ENCODE measurements around the gene SCARF2.

The SCARF2 gene

DNA sequence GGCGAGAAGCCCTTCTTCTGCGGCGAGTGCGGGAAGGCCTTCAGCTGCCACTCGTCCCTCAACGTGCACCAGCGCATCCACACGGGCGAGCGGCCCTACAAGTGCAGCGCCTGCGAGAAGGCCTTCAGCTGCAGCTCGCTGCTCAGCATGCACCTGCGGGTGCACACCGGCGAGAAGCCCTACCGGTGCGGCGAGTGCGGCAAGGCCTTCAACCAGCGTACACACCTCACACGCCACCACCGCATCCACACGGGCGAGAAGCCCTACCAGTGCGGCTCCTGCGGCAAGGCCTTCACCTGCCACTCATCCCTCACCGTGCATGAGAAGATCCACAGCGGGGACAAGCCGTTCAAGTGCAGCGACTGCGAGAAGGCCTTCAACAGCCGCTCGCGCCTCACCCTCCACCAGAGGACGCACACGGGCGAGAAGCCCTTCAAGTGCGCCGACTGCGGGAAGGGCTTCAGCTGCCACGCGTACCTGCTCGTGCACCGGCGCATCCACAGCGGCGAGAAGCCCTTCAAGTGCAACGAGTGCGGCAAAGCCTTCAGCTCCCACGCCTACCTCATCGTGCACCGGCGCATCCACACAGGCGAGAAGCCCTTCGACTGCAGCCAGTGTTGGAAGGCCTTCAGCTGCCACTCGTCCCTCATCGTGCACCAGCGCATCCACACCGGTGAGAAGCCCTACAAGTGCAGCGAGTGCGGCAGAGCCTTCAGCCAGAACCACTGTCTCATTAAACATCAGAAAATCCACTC, 31.5 kb downstream of the SCARF2 start:
- DNase-seq (ENCODE audit: low read depth) = no peak

DNA sequence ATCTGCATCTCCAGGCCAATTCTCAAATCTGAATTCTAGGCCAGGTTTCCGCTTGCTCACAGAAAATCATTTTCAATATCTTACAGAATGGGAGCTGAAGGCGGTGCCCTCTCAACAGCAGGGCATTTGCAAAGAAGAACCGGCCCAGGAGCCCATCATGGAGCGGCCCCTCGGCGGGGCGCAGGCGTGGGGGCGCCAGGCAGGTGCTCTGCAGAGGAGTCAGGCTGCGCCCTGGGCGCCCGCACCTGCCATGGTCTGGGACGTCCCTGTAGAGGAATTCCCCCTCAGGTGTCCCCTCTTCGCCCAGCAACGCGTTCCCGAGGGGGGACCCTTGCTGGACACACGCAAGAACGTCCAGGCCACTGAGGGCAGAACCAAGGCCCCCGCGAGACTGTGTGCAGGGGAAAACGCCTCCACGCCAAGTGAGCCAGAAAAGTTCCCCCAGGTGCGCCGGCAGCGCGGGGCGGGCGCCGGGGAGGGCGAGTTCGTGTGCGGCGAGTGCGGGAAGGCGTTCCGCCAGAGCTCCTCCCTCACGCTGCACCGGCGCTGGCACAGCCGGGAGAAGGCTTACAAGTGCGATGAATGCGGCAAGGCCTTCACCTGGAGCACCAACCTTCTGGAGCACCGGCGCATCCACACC, 32.2 kb downstream of the SCARF2 start:
- no peak overlapping the region for H3K4me3 ChIP-seq (ENCODE audit: low read depth, low read length)
- no peak for DNase-seq (ENCODE audit: low read depth)
- no peak for TF ChIP-seq POLR2A (IDR thresholded peaks at IDR 0.05; ENCODE audit: extremely low read depth, insufficient read length)

More for the DNA sequence above, 31.5 kb downstream of the SCARF2 start:
- TF ChIP-seq POLR2A (IDR thresholded peaks at IDR 0.05; ENCODE audit: extremely low read depth, insufficient read length) (no peak), MYC (IDR thresholded peaks at IDR 0.05; ENCODE audit: low read depth, low read length) (no peak)
- TF ChIP-seq, protein P1, sequence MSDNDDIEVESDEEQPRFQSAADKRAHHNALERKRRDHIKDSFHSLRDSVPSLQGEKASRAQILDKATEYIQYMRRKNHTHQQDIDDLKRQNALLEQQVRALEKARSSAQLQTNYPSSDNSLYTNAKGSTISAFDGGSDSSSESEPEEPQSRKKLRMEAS (IDR thresholded peaks at IDR 0.05; ENCODE audit: low read depth, low read length) = no peak
- TF ChIP-seq, protein P2, sequence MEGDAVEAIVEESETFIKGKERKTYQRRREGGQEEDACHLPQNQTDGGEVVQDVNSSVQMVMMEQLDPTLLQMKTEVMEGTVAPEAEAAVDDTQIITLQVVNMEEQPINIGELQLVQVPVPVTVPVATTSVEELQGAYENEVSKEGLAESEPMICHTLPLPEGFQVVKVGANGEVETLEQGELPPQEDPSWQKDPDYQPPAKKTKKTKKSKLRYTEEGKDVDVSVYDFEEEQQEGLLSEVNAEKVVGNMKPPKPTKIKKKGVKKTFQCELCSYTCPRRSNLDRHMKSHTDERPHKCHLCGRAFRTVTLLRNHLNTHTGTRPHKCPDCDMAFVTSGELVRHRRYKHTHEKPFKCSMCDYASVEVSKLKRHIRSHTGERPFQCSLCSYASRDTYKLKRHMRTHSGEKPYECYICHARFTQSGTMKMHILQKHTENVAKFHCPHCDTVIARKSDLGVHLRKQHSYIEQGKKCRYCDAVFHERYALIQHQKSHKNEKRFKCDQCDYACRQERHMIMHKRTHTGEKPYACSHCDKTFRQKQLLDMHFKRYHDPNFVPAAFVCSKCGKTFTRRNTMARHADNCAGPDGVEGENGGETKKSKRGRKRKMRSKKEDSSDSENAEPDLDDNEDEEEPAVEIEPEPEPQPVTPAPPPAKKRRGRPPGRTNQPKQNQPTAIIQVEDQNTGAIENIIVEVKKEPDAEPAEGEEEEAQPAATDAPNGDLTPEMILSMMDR (IDR thresholded peaks at IDR 0.05; ENCODE audit: low read depth, low read length) = no peak
- H3K4me3 ChIP-seq (ENCODE audit: low read depth, low read length) = no peak overlapping the region

DNA sequence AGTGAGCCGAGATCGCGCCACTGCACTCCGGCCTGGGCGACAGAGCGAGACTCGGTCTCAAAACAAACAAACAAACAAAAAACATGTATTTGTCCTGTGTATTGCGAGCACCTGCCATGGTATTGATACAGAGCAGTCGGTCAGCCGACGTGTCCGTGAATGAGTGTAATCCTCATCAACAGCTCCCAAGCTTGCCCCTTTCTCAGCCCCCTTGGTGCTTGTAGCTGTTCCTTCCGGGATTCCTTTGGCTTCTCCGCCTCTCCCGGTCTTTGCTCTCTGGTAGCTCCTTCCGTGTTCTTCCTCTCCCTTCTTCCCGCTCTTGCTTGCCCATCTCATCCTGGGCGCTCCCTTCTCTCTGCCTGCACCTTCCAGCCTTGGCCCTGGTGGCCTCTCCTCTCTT, 32.7 kb downstream of the SCARF2 start:
- DNase-seq (ENCODE audit: low read depth) = no peak
- no peak overlapping the region for H3K4me3 ChIP-seq (ENCODE audit: low read depth, low read length)
- TF ChIP-seq MYC (IDR thresholded peaks at IDR 0.05; ENCODE audit: low read depth, low read length) = no peak
- no peak for TF ChIP-seq POLR2A (IDR thresholded peaks at IDR 0.05; ENCODE audit: extremely low read depth, insufficient read length)
- TF ChIP-seq, protein P2 (IDR thresholded peaks at IDR 0.05; ENCODE audit: low read depth, low read length) = no peak
- TF ChIP-seq, protein P1 (IDR thresholded peaks at IDR 0.05; ENCODE audit: low read depth, low read length) = no peak

DNA sequence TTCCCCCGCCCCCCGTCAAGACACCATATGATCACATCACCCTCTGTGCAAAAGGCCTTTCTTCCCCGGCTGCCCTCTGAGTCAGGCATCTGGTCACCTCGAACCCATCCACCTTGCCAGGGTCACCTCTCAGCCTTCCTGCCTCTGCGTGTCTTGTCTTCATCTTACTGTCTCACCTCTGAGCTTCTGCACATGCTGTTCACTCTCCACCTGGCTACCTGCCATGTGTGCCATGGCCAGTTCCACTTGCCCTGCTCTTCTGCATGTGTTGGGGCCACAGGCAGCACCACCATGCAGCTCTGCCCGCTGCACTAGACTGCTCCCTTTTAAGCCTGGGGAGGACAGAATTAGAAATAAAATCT, 33.9 kb downstream of the SCARF2 start:
- no peak overlapping the region for H3K4me3 ChIP-seq (ENCODE audit: low read depth, low read length)
- no peak for DNase-seq (ENCODE audit: low read depth)
- TF ChIP-seq, protein P2 (IDR thresholded peaks at IDR 0.05; ENCODE audit: low read depth, low read length) = no peak
- TF ChIP-seq MYC (IDR thresholded peaks at IDR 0.05; ENCODE audit: low read depth, low read length) = no peak
- TF ChIP-seq, protein P1 (IDR thresholded peaks at IDR 0.05; ENCODE audit: low read depth, low read length) = no peak

DNA sequence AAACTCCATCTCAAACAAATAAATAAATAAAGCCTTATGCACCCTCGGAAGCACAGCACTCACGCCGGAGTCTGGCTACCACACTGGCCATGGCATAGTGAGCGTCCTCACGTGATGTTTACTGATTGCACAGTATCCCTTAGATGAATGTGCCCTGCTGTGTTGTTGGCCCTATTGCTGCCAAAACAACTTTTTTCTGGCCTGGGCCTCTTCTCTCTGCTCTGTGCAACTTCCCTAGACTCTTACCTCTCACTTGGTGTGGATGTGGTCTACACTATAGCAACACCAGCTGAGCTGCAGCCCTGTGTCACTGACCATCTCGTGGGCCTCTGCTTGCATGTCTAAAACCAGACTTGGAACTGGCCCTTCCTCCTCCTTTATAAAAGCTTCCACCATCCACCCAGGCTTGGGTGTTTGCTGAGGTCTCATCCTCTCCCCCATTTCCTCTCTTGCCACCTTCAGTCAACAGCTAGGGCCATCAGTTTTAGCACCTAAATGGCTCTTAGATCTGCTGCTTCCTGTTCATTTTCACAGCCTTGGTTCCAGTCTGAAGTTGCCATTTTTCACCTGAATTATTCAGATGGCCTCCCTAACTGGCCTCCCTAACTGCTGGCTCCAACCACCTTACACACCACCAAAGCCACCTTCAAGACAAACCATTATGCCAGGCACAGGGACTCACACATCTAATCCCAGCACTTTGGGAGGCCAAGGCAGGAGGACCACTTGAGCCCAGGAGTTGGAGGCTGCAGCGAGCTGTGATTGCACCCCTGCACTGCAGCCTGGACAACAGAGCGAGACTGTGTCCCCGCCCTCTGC, 34.5 kb downstream of the SCARF2 start:
- TF ChIP-seq POLR2A (IDR thresholded peaks at IDR 0.05; ENCODE audit: extremely low read depth, insufficient read length) = no peak
- TF ChIP-seq, protein P1 (IDR thresholded peaks at IDR 0.05; ENCODE audit: low read depth, low read length) = no peak
- TF ChIP-seq MYC (IDR thresholded peaks at IDR 0.05; ENCODE audit: low read depth, low read length) = no peak
- TF ChIP-seq, protein P2 (IDR thresholded peaks at IDR 0.05; ENCODE audit: low read depth, low read length) = no peak
- DNase-seq (ENCODE audit: low read depth) = no peak
- no peak overlapping the region for H3K4me3 ChIP-seq (ENCODE audit: low read depth, low read length)
